MM.1S (cell line): ENCODE data around the gene PYGB.

Experiments
- DNase-seq: peaks from one replicate; pipeline ENCODE4 v3.0.0-alpha.2; 2015
- H2AFZ ChIP-seq: fragments of 300-600 bp; sonication (generic); 2 replicates; pipeline ENCODE4 v1.6.0; 2016; ENCODE audit warnings: antibody characterized with exemption, low read length
- H3F3A ChIP-seq: fragments of 300-600 bp; sonication (generic); 2 replicates; pipeline ENCODE4 v1.6.1; 2016; ENCODE audit warnings: mild to moderate bottlenecking, antibody characterized with exemption, low read length, moderate library complexity, mixed read lengths; ENCODE audit not compliant: insufficient read depth
- H3K27ac ChIP-seq: fragments of 300-600 bp; sonication (generic); 2 replicates; pipeline ENCODE4 v1.5.1; 2016; ENCODE audit warnings: mild to moderate bottlenecking, low read length
- H3K27me3 ChIP-seq: fragments of 300-600 bp; sonication (generic); replicated peaks from 2 replicates; pipeline ENCODE4 v1.6.0; 2016; ENCODE audit warnings: low read length; ENCODE audit not compliant: insufficient read depth
- H3K36me3 ChIP-seq: fragments of 300-600 bp; sonication (generic); replicated peaks from 2 replicates; pipeline ENCODE4 v1.6.1; 2016; ENCODE audit warnings: mild to moderate bottlenecking, low read length, mixed read lengths; ENCODE audit not compliant: insufficient read depth
- H3K4me1 ChIP-seq: fragments of 300-600 bp; sonication (generic); 2 replicates; pipeline ENCODE4 v1.6.1; 2016; ENCODE audit warnings: low read length, mixed read lengths
- H3K4me2 ChIP-seq: fragments of 300-600 bp; sonication (generic); 2 replicates; pipeline ENCODE4 v1.6.0; 2016; ENCODE audit warnings: low read depth, low read length
- H3K4me3 ChIP-seq: fragments of 300-600 bp; sonication (generic); 2 replicates; pipeline ENCODE4 v1.5.1; 2016; ENCODE audit warnings: low read length, mixed read lengths
- H3K79me2 ChIP-seq: fragments of 300-600 bp; sonication (generic); 2 replicates; pipeline ENCODE4 v1.6.1; 2016; ENCODE audit warnings: mixed run types, low read length, mixed read lengths
- H3K9ac ChIP-seq: fragments of 300-600 bp; sonication (generic); 2 replicates; pipeline ENCODE4 v1.6.1; 2016; ENCODE audit warnings: low read length, mixed read lengths
- H3K9me2 ChIP-seq: fragments of 300-600 bp; sonication (generic); replicated peaks from 2 replicates; pipeline ENCODE4 v1.6.1; 2016; ENCODE audit warnings: mild to moderate bottlenecking, low read length, mixed read lengths; ENCODE audit not compliant: insufficient read depth
- H3K9me3 ChIP-seq: fragments of 300-600 bp; sonication (generic); replicated peaks from 2 replicates; pipeline ENCODE4 v1.6.1; 2016; ENCODE audit warnings: mild to moderate bottlenecking, low read length, mixed read lengths; ENCODE audit not compliant: insufficient read depth
- H4K20me1 ChIP-seq: fragments of 300-600 bp; sonication (generic); 2 replicates; pipeline ENCODE4 v1.6.1; 2016; ENCODE audit warnings: mild to moderate bottlenecking, low read length, moderate library complexity, mixed read lengths; ENCODE audit not compliant: insufficient read depth
- EZH2 ChIP-seq: fragments of 300-600 bp; sonication (generic); optimal IDR thresholded peaks from 2 replicates; pipeline ENCODE3; 2017; ENCODE audit warnings: low read depth, mild to moderate bottlenecking, antibody characterized with exemption, low read length, mixed read lengths
- EZH2phosphoT487 ChIP-seq: fragments of 300-600 bp; sonication (generic); IDR thresholded peaks from 2 replicates; pipeline ENCODE4 v1.6.1; 2018; ENCODE audit warnings: antibody characterized with exemption, low read length
- TF ChIP-seq, protein P1 (sequence below): fragments of 300-600 bp; sonication (generic); IDR thresholded peaks from 2 replicates; pipeline ENCODE4 v1.5.1; 2016; ENCODE audit warnings: antibody characterized with exemption, low read length, mixed read lengths

Gene PYGB

GRCh38 chr20:25301357-25301920 lies 53.6 kb downstream of the PYGB start:
- no peak overlapping the region for H3K4me2 ChIP-seq
- peak overlapping the region; percentile 95; the same call in 1 of the 2 replicates for H3K9ac ChIP-seq
- H3F3A ChIP-seq: peaks cover 56% of the 10 kb centered on the region
- H2AFZ ChIP-seq: no peak overlapping the region
- TF ChIP-seq EZH2: no peak
- TF ChIP-seq, protein P1, sequence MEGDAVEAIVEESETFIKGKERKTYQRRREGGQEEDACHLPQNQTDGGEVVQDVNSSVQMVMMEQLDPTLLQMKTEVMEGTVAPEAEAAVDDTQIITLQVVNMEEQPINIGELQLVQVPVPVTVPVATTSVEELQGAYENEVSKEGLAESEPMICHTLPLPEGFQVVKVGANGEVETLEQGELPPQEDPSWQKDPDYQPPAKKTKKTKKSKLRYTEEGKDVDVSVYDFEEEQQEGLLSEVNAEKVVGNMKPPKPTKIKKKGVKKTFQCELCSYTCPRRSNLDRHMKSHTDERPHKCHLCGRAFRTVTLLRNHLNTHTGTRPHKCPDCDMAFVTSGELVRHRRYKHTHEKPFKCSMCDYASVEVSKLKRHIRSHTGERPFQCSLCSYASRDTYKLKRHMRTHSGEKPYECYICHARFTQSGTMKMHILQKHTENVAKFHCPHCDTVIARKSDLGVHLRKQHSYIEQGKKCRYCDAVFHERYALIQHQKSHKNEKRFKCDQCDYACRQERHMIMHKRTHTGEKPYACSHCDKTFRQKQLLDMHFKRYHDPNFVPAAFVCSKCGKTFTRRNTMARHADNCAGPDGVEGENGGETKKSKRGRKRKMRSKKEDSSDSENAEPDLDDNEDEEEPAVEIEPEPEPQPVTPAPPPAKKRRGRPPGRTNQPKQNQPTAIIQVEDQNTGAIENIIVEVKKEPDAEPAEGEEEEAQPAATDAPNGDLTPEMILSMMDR: no peak
- TF ChIP-seq EZH2phosphoT487: no peak
- DNase-seq: no peak
- no peak overlapping the region for H3K4me3 ChIP-seq
- no peaks in the 10 kb centered on the region for H3K27me3 ChIP-seq
- peaks cover 14% of the 10 kb centered on the region for H3K79me2 ChIP-seq
- H3K36me3 ChIP-seq: no peaks in the 10 kb centered on the region
- H3K4me1 ChIP-seq: peaks cover 68% of the 10 kb centered on the region
- no peaks in the 10 kb centered on the region for H3K9me2 ChIP-seq
- H4K20me1 ChIP-seq: no peaks in the 10 kb centered on the region
- H3K9me3 ChIP-seq: no peaks in the 10 kb centered on the region
- peak overlapping the region; percentile 100; the same call in 1 of the 2 replicates for H3K27ac ChIP-seq

- H3K36me3 ChIP-seq: no peaks in the 10 kb centered on the region
Measured at GRCh38 chr20:25302596-25302995, 54.7 kb downstream of the PYGB start.

DNA sequence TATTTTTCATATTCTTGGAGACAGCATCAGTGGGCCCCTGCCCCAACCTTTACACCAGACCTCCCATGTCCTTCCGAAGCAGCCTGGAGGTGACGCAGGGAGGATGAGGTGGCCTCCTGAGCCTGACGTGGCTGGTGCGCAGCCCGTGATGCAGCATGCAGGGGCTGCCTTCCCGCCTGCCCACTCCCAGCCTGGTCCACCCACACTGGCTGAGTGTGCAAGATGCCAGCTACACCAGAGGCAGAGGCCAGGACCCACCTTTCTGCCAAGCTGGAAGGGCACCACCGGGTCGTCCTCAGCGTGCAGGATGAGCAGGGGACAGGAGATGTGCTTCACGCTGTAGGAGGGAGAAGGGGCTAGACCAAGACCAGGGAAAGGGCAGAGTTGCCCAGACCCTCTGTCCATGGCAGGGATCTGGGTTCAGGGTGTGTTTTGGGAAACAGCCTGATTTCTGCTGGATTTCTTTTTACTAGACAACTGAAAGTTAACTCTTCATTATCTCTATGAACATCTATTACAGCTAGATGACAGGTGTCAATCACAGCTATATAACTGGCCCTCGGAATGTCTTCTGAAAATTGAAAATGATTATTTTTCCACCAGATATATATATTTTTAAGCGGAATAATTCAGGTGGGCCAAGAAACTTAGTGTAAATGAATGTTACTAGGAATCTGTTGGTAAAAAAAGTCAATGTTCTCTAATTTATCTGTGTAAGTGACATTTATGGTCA lies 55.6 kb downstream of the PYGB start:
- H3K9me2 ChIP-seq: no peaks in the 10 kb centered on the region
- H3K36me3 ChIP-seq: no peaks in the 10 kb centered on the region
- no peaks in the 10 kb centered on the region for H3K9me3 ChIP-seq
- H3K79me2 ChIP-seq: peaks cover 30% of the 10 kb centered on the region
- no peak for DNase-seq
- no peak overlapping the region for H2AFZ ChIP-seq
- peaks cover 49% of the 10 kb centered on the region for H3K4me1 ChIP-seq
- no peak overlapping the region for H3K4me3 ChIP-seq
- H3K27me3 ChIP-seq: no peaks in the 10 kb centered on the region
- no peak overlapping the region for H3K4me2 ChIP-seq
- no peak overlapping the region for H3K9ac ChIP-seq
- no peak overlapping the region; the same call in 1 of the 2 replicates for H3K27ac ChIP-seq
- H4K20me1 ChIP-seq: no peaks in the 10 kb centered on the region
- TF ChIP-seq EZH2 (no peak), EZH2phosphoT487 (no peak)
- TF ChIP-seq, protein P1: no peak
- H3F3A ChIP-seq: peaks cover 38% of the 10 kb centered on the region

More at GRCh38 chr20:25302596-25302995, 54.7 kb downstream of the PYGB start:
- Histone ChIP-seq H3K4me3 (no peak overlapping the region), H3K9me2 (no peaks in the 10 kb centered on the region), H3K27me3 (no peaks in the 10 kb centered on the region), H3K27ac (peak overlapping the region; percentile 100; the same call in 1 of the 2 replicates), H3K4me2 (no peak overlapping the region), H3K9ac (no peak overlapping the region), H3K4me1 (peaks cover 57% of the 10 kb centered on the region), H3K79me2 (peaks cover 23% of the 10 kb centered on the region), H4K20me1 (no peaks in the 10 kb centered on the region), H3F3A (peaks cover 45% of the 10 kb centered on the region), H2AFZ (no peak overlapping the region), H3K9me3 (no peaks in the 10 kb centered on the region)
- TF ChIP-seq EZH2 (no peak), EZH2phosphoT487 (no peak)
- TF ChIP-seq, protein P1: no peak
- no peak for DNase-seq
